Measurements from ENCODE around the gene LRRFIP2. TPM values are rescaled to one million over a fixed set of nuclear protein-coding genes. Genes with fewer than 3 reads are reported as not detected.

LRRFIP2 gene
- total and polyA plus RNA-seq, 2 donors (not counting 1 experiment from before 2014, with no cell fraction given) = 83.7 to 149 TPM

DNA sequence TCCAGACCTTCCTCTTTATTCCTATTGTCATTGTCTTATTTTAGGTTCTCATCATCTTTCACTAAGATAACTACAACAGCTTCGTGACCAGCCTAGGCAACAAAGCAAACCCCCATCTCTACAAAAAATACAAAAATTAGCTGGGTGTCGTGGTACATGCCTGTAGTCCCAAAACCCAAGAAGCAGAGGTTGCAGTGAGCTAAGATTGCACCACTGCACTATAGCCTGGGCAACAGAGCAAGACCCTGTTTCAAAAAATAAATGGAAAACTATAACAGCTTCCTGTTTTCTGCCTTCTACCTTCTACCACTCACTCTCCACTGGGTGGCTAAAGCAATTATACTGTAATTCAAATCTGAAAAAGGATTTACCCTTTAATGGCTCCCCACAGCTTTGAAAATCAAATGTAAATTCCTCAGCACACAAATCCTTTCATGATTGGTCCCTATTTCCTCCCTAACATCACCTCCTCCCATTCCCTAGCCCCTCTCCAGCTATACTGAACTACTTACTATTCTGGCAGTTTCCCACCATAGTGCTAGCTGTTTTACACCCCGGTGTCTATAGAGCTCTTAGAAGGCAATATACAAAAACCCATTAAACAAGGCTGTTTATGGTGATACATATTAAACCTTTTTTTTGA, 33.4 kb downstream of the LRRFIP2 start:
- no peak overlapping the region for H3K27ac ChIP-seq (ENCODE audit: insufficient read depth, low read length)
- no peak for DNase-seq (ENCODE audit: low read depth in 2 of 2)
- peaks cover 58% of the 10 kb centered on the region for H3K79me2 ChIP-seq (ENCODE audit: control insufficient read depth, insufficient read depth, low read length)
- no peaks in the 10 kb centered on the region for H3K9me3 ChIP-seq (ENCODE audit: control insufficient read depth, insufficient read depth, low read depth, low read length)
- no peaks in the 10 kb centered on the region for H3K27me3 ChIP-seq (ENCODE audit: control insufficient read depth, insufficient read depth, low read length)
- no peak overlapping the region for H2AFZ ChIP-seq (ENCODE audit: low read length)
- TF ChIP-seq, protein P1, sequence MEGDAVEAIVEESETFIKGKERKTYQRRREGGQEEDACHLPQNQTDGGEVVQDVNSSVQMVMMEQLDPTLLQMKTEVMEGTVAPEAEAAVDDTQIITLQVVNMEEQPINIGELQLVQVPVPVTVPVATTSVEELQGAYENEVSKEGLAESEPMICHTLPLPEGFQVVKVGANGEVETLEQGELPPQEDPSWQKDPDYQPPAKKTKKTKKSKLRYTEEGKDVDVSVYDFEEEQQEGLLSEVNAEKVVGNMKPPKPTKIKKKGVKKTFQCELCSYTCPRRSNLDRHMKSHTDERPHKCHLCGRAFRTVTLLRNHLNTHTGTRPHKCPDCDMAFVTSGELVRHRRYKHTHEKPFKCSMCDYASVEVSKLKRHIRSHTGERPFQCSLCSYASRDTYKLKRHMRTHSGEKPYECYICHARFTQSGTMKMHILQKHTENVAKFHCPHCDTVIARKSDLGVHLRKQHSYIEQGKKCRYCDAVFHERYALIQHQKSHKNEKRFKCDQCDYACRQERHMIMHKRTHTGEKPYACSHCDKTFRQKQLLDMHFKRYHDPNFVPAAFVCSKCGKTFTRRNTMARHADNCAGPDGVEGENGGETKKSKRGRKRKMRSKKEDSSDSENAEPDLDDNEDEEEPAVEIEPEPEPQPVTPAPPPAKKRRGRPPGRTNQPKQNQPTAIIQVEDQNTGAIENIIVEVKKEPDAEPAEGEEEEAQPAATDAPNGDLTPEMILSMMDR (conservative IDR thresholded peaks at IDR 0.05 in 1 of 2, IDR thresholded peaks at IDR 0.05 in 1 of 2; ENCODE audit: low read depth in 1 of 2, low read length in 2 of 2) = no peak
- TF ChIP-seq EZH2 (IDR thresholded peaks at IDR 0.05; ENCODE audit: low read length, missing control alignments) = no peak
- H3K36me3 ChIP-seq (ENCODE audit: control insufficient read depth, insufficient read depth, low read length) = peaks cover 12% of the 10 kb centered on the region
- no peaks in the 10 kb centered on the region for H4K20me1 ChIP-seq (ENCODE audit: control insufficient read depth, extremely low read depth, insufficient read depth, low read length)
- peaks cover 10% of the 10 kb centered on the region for H3K4me1 ChIP-seq (ENCODE audit: control insufficient read depth, extremely low read depth, insufficient read depth, low read length)
- H3K4me3 ChIP-seq (replicated peaks in 1 of 4; ENCODE audit: control extremely low read depth in 1 of 4, insufficient read depth in 1 of 4, low read depth in 3 of 4, low read length in 4 of 4) = no peak overlapping the region
- H3K4me2 ChIP-seq (ENCODE audit: extremely low read depth, insufficient read depth, low read length) = no peak overlapping the region
- no peak overlapping the region for H3K9ac ChIP-seq (ENCODE audit: insufficient read depth, low read length)

DNA sequence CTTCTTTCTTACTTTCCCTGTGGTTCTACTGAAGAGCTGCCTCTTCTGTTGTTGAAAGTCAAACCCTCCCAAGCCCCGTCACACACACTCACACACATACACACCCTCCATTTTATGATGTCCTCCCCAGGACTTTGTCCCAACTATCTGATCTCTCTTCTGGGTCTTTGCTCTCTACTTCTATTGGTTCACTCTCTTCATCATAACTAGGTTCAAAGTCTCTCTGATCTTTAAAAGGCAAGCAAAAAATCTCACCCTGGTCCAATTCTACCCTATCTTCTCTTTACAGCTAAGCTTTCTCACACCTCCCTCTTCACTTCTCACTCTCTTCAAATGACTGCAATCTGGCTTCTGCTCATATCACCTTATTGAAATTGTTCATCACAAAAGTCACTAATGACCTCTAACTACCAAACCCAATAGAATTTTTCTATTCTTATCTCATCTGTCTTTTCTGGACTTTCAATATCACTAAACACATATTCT, 34.8 kb downstream of the LRRFIP2 start:
- Histone ChIP-seq H3K4me2 (ENCODE audit: extremely low read depth, insufficient read depth, low read length) (no peak overlapping the region), H2AFZ (ENCODE audit: low read length) (no peak overlapping the region), H3K4me3 (replicated peaks in 1 of 4; ENCODE audit: control extremely low read depth in 1 of 4, insufficient read depth in 1 of 4, low read depth in 3 of 4, low read length in 4 of 4) (no peak overlapping the region), H3K4me1 (ENCODE audit: control insufficient read depth, extremely low read depth, insufficient read depth, low read length) (peaks cover 10% of the 10 kb centered on the region), H3K27ac (ENCODE audit: insufficient read depth, low read length) (no peak overlapping the region), H4K20me1 (ENCODE audit: control insufficient read depth, extremely low read depth, insufficient read depth, low read length) (no peaks in the 10 kb centered on the region), H3K27me3 (ENCODE audit: control insufficient read depth, insufficient read depth, low read length) (no peaks in the 10 kb centered on the region), H3K79me2 (ENCODE audit: control insufficient read depth, insufficient read depth, low read length) (peaks cover 65% of the 10 kb centered on the region), H3K9ac (ENCODE audit: insufficient read depth, low read length) (no peak overlapping the region), H3K36me3 (ENCODE audit: control insufficient read depth, insufficient read depth, low read length) (peaks cover 12% of the 10 kb centered on the region), H3K9me3 (ENCODE audit: control insufficient read depth, insufficient read depth, low read depth, low read length) (no peaks in the 10 kb centered on the region)
- no peak for DNase-seq (ENCODE audit: low read depth in 2 of 2)
- no peak for TF ChIP-seq EZH2 (IDR thresholded peaks at IDR 0.05; ENCODE audit: low read length, missing control alignments)
- TF ChIP-seq, protein P1 (conservative IDR thresholded peaks at IDR 0.05 in 1 of 2, IDR thresholded peaks at IDR 0.05 in 1 of 2; ENCODE audit: low read depth in 1 of 2, low read length in 2 of 2) = no peak

DNA sequence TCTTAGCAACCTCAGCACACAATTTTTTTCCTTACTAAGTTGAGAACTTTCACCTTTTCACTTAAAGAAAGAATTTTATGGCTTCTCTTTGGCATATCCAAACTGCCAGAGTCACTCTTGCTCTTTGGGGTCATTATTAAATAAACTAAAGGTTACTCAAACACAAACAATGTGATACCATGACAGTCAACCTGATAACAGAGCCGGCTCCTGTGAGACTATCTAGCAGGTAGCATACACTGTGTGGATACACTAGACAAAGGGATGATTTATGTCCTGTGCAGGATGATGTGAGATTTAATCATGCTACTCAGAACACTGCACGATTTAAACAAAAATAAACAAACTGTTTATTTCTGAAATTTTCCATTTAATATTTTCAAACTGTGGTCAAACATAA, 35.6 kb downstream of the LRRFIP2 start:
- Histone ChIP-seq H3K4me1 (ENCODE audit: control insufficient read depth, extremely low read depth, insufficient read depth, low read length) (peaks cover 10% of the 10 kb centered on the region), H3K4me3 (replicated peaks in 1 of 4; ENCODE audit: control extremely low read depth in 1 of 4, insufficient read depth in 1 of 4, low read depth in 3 of 4, low read length in 4 of 4) (no peak overlapping the region), H3K27ac (ENCODE audit: insufficient read depth, low read length) (no peak overlapping the region), H3K9me3 (ENCODE audit: control insufficient read depth, insufficient read depth, low read depth, low read length) (no peaks in the 10 kb centered on the region), H4K20me1 (ENCODE audit: control insufficient read depth, extremely low read depth, insufficient read depth, low read length) (no peaks in the 10 kb centered on the region), H3K4me2 (ENCODE audit: extremely low read depth, insufficient read depth, low read length) (no peak overlapping the region), H3K36me3 (ENCODE audit: control insufficient read depth, insufficient read depth, low read length) (peaks cover 12% of the 10 kb centered on the region), H2AFZ (ENCODE audit: low read length) (no peak overlapping the region), H3K79me2 (ENCODE audit: control insufficient read depth, insufficient read depth, low read length) (peaks cover 64% of the 10 kb centered on the region), H3K9ac (ENCODE audit: insufficient read depth, low read length) (no peak overlapping the region), H3K27me3 (ENCODE audit: control insufficient read depth, insufficient read depth, low read length) (no peaks in the 10 kb centered on the region)
- TF ChIP-seq, protein P1 (conservative IDR thresholded peaks at IDR 0.05 in 1 of 2, IDR thresholded peaks at IDR 0.05 in 1 of 2; ENCODE audit: low read depth in 1 of 2, low read length in 2 of 2) = no peak
- TF ChIP-seq EZH2 (IDR thresholded peaks at IDR 0.05; ENCODE audit: low read length, missing control alignments) = no peak
- no peak for DNase-seq (ENCODE audit: low read depth in 2 of 2)

Measured in fibroblast of lung (primary cell).